Umbilical cord (tissue), 2 donors: ENCODE measurements around the gene STC2. TPM values are rescaled to one million over a fixed set of nuclear protein-coding genes. Genes with fewer than 3 reads are reported as not detected.

Experiments
- DNase-seq: peaks from one replicate; pipeline ENCODE4 v3.0.0-alpha.2; 2015; ENCODE audit warnings: low spot score
- total RNA-seq: library from RNA; depleted of rRNA; stranded (reverse); fragments of >200 nt; gene quantifications from one replicate; pipeline ENCODE4 v1.2.3, GENCODE V29; 2014; ENCODE audit warnings: low replicate concordance; ENCODE audit not compliant: insufficient read depth

The STC2 gene
- total RNA-seq, 1 donor from 2014 or later, result 34.2 TPM

DNA sequence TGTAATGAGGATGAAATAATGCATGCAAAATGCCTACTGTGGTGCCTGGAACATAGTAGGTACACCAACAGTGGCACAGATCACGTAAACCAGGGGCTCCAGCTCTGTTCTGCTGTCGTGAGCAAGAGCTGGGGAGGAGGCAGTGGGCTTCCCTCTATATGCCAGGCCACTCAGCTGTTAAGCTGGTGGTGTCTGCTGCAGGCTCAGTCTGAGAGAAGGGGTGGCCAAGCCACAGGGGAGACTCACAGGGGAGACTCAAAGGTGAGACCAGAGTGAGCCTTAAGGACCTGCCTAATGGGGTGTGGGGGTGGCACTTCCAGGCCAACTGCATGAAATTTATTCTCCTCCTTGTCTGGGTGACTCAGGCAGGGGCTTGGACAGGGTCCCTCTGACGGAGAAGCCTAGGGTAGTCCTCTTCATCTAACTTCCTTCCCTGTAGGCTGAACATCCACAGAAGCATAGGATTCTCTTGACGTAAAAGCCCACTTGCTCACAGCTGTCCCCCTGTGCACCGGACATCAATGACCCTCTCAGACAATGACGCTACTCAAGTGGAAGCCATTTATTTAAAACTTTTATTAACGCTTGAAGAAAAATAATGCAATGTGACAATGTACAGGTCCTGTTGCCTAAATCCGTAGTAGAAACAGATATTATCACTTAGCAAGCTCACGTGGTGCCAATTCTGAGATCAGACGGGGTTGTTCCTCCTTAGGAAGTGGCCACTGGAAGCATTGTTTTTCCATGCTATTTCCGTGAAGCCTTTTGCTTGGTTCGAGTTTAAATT lies 13.9 kb downstream of the STC2 start:
- no peak for DNase-seq

DNA sequence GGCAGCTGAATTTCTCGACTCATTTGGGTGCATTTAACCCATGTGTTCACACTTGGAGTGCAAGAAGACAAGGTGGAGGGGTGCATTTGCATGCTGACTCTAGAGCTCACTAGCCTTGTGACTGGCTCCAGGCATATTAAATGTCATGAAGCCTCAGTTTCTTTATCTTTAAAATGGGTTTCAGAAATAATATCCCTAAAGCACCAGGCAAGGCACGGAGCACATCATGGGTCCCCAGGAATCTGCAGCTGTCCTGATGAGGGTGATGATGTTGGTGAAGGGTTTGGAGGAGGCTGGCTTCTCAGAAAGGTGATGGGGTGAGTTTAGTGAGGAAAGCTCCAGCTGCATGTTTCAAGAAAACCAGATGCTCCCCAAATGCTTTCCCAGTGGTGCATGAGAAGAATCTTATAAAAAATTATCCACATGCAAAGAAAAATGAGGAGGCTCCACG lies 14.8 kb downstream of the STC2 start:
- DNase-seq, result no peak

DNA sequence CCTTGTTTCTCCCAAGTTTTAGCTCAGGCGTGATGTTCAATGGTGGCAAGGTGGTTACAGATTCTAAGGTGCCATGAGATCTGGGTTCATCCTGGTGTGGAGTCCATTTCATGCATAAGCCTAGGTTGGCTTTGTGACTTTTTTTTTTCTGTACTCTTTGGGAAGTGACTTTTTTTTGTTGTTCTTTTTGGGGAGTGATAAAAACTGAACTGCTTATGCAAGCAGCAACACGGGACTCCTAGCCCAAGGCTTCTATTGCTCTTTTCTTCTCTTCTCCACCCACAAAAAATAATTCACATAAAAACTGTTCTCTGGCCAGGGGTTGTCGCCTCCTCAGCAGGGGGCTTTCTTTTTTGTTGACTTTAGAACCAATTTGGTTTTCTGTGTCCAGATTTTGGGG lies 15.4 kb downstream of the STC2 start:
- DNase-seq, result no peak

DNA sequence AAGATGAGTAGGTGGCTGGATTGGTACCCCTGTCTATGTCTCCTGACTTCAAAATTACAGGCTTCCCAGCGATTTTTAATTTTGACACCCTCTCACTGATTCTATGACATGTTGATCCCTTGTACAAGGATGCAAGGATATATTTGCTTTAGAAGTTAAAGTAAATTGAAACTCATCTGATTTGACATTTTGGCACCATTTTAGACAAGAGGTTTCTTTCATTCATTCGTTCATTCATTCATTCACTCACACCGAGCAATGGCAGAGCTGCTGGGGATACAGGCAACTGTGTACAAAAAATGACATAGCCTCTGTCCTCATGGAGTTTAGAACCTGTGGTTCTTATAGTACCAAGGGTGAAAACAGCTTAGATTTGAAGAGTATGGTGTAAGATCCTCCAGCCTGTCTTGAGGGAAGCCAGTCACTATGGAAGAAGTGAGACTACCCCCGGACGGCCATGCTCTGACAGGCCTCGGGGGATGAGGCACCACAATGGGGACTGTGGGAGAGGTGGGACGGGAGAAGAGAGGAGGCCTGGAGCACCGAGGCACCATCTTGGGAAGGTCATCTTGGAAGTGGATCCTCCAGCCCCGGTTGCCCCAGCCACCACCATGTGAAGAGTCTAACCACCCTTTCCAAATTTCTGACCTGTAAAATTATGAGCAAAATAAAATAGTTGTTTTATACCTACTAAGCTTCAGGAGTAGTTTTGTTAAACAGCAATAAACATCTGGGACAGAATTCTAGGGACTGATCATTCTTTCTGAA lies 16.2 kb downstream of the STC2 start:
- DNase-seq, result no peak

DNA sequence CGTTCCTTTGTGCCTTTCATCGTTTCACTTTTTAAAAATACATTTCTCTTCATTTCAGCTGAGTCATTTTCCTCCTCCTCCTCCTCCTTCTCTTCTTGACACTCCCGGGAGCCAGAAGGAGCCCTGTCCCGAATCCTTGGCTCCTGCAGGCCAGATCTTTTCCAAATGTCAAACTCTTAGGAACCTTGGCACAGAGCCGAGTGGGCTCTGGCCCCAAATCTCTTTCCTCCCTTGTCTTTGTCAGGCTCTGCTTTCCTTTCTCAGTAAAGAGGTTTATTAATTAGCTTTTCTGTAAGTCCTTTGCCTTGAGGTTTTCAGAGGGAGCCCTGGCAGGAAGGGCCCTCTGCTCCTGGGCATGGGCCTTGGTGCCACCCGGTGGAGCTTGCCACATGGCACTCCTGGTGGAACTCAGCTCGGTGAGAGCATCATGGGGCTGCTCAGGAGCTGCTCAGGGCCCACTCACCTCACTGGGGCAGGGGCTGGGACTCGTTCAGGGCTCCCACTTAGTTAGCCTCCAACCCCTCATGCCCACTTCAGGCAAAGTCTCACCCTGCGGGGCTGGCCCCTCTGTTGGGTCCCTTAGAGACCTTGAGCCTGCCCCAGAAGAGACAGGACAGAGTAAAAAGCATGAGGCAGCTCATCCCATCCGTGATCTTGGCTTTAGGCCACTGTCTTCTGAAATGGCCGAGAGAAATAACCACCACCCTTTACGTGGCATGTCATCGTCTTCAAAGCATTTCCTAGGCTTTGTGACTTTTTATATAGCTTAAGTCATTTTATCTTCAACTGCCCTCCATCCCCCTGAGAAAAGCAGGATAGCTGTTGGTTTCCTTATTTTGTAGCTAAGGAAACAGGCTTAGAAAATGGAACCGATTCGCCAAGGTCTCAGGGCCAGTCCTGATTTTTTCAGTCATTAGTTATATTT lies 17.1 kb downstream of the STC2 start:
- peak; percentile 68 for DNase-seq

DNA sequence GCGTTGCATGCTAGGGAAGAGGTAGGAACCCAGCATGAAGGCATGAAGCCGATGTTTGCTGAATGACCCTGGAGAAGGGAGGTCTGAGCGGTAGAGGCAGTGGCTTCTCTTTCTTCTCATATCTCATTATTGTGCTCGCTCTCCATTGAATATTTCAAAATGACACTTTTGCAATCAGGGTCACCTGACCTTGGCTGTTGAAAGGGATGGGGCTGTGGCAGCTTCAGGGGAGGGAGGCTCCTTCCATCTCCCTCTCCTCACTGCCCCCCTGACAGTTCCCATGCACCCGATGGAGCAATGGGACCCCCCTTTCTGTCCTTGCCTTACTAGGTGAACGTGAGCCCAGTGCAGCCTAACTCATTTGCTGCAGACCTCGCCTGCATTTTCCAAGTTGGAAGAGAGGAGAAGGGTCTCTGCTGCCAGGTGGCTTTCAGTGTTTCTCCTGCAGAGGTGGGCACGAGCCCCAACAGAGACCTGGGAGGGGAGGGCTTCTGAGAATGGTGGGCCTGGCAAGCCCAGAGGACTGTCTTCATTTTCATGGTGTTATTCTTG lies 17.9 kb downstream of the STC2 start:
- DNase-seq, result no peak

DNA sequence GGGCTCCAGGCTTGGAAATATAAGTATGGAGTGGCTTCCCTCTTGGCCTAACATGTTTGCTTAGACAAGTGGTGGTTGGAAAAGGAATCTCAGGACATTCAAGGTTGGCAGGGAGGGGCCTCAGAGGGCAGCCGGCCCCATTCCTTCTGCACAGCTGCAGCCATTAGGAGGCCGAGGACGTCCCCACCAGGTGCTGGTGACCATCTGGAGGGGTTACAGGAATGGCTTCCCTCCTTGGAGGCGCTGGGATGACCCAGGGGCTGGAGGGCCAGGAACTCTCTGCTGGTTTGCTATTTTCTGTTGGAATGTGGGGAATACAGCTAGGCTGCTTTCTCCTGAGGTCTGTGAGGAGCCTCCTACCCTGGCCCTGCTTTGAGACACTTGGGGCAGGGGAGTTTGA lies 18.5 kb downstream of the STC2 start:
- DNase-seq, result no peak

DNA sequence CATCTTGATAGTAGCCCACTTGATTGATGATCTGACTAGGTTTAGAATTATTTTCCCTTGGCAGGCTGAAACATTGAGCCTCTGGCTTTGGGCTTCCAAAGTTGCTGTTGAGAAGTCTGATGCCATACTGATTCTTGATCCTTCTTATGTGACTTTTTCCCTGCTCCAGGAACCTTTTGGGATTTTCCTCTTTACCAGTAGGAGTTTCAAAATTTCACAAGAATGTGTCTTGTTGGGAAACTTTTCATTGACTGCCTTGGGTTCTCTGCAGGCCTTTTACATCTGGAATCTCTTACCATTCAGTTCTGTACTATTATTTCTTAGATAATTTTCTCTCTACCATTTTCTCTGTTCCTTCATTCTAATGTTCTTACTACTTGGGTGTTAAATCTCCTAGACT lies 20.0 kb downstream of the STC2 start:
- DNase-seq, result no peak

DNA sequence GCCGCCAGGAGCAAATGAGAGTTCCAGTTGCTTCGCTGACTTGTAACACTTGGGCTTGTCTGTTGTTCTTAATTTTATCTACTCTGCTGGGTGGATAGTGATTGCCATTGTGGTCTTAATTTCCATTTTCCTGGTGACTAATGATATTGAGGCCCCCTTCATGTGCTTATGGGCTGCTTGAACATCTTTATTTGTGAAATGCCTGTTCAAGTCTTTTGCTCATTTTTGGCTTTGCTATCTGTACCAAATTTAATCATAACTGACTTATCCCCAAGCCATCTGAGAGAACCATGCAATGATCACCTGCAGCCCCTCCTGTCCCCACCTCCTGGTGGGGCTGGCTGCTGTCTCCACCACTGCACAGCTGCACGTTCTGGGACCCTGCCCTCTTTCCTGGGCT lies 20.5 kb downstream of the STC2 start:
- DNase-seq, result no peak

DNA sequence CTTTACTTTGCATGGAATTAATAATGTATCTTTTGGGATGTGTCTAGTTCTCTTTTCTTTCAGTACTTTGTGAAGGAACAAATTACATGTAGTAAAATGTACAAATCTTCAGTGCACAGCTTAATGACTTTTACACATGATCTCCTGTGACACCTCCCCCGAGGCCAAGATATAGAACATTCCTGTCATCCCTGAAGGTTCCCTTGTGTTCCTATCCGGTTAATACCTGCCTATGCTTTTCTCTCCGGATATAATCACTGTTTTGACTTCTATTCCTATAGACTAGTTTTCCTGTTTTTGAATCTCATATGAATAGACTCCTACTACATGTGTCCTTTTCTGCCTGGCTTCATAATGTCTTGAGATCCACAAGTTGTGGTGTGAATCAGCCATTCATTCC lies 21.5 kb downstream of the STC2 start:
- no peak for DNase-seq

DNA sequence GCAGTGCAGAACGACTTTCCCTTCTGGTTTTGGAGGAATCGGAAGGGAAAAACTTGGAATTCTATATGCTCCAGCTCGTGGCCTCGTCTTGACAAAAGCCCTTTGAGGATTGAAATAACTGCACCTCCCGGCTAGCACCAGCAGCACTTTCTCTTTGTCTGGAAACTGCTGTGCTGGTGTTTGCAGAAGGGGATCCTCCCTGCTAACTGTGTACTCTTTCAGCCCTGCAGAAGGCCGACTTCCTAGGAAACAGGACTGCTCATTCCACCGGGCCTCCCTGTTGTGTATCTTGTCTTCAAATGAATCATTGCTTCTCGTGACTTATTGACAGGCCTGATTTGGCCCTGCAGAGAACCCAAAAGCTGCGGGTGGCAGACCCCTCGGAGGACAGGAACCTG lies 23.6 kb downstream of the STC2 start:
- no peak for DNase-seq

DNA sequence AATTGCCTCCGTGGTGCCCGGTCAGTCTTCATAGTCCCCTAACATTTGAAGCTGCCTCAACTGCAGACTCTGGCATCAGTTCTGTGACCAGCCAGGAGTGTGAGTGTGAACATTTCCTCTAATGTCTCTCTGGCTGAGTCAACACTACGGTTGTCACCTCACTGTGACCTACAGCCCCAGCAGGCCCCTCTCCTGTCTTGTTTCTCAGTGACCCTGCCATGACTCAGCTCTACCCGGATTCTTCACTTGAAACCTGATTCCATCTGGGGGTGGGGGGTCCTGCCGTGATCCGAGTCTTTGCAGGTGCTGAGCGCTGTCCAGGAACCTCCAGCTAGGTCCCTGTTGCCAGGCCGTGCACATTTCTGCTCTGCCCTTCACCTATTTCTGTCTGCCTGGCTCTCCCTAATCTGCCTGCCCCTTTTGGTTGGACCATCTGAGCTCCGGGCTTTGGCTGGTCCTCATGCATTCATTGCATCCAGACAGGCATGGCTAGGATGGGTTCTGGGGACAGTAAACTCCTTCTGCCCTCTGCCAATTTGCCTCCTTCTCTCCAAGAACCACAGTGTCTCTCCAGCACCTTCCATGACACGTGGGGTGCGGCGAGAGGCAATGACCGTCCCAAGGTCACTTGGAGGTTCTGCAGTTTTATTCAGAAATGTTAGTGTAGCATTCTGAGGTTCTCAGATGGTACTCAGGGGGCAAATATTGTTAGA lies 24.2 kb downstream of the STC2 start:
- no peak for DNase-seq

DNA sequence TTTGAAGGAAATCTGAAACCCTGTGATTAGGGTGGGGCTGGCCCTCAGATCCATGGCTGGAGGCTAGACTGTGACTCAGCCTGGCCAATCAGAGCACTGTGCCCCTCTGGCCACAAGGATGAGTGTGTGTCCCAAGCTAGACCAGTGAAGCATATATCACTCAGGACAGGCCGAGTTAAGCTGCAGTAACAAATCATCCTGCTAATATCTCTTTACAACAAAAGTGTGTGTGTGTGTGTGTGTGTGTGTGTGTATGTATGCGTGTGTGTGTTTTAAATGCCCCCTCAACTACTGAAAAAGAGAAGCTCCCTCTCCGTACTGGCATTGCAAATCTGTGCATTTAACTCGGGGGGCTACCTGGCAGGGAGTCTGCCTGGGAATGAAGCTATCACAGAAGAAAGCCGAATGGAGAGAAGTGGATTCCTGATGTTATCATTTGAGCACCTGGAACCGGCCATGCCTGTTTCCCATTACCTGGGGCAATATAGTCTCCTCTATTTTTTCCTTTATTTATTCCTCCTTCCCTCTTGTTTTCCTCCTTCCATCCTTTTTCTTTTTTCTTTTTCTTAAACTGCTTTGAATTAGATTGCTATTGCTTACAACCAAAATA lies 25.6 kb downstream of the STC2 start:
- peak; percentile 51 for DNase-seq

DNA sequence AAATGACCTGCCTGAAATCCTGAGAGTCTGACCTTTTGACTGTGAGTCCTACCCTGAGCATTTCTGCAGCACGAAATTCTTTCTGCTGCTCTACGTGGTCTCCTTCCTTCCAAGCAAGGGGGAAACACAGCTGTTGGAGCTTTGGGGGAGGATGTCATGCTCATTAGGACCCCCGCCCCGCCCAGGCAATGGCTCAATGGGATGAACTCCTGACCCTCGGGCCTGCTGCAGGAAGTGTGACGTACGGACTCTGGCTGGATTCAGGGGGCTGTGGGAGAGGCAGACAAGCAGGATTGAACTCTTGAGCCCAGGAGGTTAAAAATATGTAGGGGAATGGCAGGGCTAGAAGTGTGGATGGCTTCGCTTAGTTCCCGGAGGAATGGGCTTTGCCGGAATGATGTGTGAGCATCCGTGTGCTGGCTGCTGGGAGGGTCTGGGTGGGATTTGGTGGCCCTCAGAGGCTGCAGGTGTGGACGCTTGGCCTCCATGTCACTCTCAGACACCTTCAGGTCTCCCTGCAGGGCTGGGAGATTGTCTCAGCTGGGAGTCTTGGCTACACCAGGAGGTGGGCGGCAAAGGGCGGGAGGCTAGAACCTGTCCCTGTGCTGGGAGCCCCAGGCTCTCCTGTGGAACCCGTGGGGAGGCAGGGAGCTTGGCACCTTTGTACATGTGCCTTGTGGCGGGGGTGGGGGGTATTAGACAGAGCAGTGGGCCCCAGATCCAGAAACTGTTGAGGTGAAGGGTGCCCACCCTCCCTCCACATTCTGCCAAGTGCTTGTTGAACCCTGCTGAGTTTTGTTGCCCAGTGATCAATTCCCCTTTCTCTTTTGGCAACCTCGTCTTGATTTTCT lies 26.3 kb downstream of the STC2 start:
- DNase-seq, result no peak

DNA sequence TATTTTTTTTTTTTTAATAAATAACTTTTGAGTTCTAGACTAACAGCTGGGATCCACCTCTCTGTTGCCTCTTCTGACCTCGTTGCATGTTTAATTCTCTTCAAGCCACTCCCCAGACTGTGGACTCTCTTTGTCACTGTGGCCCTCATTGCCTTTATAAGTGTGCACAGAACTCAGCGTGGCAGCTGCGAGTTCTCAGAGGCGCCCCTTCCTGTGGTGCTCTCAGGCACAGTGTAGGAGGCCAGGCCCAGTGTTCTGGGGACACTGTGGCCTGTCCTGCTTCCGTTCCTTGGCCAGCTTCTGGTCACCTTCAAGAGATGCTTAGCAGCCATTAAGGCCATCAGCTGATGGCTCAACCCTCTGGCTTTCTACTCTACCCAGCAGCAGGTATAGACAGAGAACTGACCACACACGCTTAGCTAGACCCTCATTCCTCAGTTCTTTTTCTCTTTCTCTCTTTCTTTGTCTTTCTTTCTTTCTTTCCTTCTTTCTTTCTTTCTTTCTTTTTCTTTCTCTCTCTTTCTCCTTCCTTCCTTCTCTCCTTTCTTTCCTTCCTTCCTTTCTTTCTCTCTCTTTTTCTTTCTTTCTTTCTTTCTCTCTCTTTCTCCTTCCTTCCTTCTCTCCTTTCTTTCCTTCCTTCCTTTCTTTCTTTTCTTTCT lies 27.7 kb downstream of the STC2 start:
- no peak for DNase-seq

DNA sequence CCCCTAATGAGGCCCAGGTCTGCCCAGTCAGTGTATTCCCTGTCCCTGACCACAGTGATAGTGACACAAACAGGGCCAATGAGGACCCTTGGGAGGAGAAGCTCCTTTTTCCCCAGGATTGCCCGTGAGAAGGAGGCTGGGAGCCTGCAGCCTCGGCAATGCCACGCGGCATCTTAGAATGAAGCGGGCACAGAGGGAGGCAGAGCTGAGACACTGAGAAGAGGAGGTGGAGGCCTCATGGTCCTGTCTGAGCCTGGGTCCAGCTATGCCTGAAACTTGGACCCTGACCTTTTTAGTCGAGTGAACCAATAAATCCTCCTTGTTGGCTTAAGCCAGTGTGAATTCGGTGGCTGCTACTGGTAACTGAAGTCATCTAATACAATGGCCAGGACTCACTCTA lies 28.4 kb downstream of the STC2 start:
- no peak for DNase-seq

DNA sequence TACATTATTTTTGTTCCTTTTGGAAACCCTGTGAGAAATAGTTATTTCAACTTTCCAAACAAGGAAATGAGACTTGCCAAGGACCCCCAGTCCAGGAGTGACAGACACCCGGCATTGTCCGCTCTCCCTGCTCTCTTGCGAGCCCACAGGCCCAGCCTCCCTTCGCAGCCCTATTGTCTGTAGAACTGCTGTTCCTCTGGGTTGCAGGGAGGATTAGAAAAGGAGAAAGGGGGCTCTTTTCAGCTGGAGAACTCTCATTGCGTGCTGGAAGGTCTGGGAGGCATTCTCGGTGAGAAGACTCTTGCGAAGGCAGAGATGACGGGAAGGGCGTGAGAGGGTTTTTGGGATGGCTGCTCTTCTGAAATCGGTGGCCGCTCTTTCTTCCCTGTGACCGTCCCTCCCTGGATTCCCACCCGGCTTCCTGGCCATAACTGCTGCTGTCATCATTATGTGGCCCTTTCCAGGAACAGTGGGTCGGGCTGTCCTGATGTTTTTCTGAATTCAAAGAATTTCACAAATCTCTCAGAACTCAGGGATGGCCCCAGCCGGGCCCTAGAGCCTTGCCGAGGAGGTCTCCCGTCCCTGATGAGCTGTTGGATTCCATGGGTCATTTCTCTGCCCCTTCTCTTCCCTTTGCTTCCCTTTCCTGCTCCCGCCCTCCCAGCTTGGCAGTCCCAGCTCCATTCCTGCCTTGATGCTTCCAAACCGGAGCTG lies 29.8 kb downstream of the STC2 start:
- no peak for DNase-seq

DNA sequence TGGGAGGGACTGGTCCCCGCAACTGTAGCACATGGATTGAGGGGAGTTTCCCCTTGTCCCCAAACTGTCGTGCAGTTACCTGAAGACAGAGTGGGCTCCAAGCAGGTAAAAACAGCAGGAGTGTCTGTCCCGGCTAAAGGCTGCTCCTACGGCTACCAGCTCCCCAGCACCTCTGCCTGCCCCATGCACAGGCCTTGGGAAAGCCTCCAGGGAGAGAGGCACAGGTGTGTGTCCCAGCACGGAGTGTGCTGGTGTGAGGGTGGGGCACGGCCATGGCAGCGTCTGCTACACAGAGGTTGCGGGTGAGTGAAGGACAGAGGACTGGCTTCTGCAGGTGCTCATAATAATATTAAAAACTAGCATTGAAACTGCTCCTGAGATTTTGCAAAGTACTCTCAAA lies 30.4 kb downstream of the STC2 start:
- no peak for DNase-seq
